Stimulated activated CD8-positive, alpha-beta memory T cell treated with anti-CD3 and anti-CD28 coated beads, Interleukin-7, amount 100 ng/mL, for 48 hours (primary cell): ENCODE measurements around the gene CDKN3.
"Not testable (repeated sequence)": the region's sequence is repeated elsewhere in the genome, so short reads cannot be mapped to it uniquely, and the experiment has no call there.

Source experiments
- DNase-seq, 2 donors: peaks; one replicate each; pipeline ENCODE4 v3.0.0-alpha.2; 2020; ENCODE audit warnings: low read depth in 1 of 2; ENCODE audit errors: extremely low read depth in 1 of 2

Gene CDKN3

GRCh38 chr14:54453252-54453651 is 56.4 kb downstream of the CDKN3 start:
- no peak for DNase-seq

DNA sequence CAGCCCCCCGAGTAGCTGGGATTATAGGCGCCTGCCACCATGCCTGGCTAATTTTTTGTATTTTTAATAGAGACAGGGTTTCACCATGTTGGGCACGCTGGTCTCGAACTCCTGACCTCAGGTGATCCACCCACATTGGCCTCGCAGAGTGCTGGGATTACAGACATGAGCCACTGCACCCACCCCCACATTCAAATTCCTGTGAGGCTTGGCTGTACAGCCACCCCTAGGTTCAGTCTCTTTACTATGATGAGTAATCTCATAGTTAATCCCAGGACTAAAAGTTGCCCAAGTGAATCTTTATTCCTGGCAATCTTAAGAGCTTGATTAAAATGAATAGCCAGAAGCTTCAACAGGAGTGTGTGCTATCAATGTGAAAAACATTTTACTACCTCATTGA is 57.2 kb downstream of the CDKN3 start:
- not testable (repeated sequence) for DNase-seq

DNA sequence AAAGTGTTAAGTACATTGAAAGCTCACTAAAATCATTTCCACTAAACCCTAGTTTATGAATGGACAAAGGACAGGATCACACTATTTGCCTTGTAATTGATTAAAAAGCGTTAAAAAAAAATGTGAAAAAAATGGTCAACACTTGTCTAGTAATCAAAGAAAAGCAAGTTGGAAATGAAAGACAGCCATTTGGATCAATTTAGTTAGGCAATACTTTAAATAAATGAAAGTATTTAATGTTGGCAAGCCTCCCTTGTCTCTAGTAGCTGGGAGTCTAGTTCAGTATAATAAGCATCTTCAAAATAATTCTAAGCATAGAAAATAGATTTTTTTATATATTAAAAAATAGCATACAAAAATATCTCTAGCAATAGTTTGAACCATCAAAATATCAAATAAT is 58.6 kb downstream of the CDKN3 start:
- no peak for DNase-seq

DNA sequence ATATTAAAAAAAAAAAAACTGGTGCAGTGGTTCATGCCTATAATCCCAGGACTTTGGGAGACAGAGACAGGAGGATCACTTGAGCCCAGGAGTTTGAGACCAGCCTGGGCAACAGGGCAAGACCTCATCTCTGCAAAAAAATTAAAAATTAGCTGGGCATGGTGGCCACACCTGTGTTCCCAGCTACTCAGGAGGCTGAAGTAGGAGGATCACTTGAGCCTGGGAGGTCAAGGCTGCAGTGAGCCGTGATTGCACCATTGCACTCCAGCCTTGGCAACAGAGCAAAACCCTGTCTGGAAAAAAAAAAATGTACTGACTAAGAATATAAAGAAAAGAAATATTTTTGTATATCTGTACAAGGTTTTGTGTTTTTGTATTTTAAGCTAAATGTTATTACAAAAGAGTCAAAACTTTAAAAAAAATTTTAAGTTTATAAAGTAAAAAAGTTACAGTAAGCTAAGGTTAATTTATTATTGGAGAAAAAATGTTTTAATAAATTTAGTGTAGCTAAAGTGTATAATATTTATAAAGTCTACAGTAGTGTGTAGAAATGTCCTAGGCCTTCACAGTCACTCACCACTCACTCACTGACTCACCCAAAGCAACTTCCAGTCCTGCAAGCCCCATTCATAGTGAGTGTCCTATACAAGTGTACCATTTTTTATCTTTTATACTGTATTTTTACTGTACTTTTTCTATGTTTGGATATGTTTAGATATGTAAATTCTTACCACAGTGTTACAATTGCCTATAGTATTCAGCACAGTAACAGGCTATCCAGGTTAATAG is 60.2 kb downstream of the CDKN3 start:
- DNase-seq = not testable (repeated sequence)

GRCh38 chr14:54457609-54457996 is 60.8 kb downstream of the CDKN3 start:
- DNase-seq = no peak

DNA sequence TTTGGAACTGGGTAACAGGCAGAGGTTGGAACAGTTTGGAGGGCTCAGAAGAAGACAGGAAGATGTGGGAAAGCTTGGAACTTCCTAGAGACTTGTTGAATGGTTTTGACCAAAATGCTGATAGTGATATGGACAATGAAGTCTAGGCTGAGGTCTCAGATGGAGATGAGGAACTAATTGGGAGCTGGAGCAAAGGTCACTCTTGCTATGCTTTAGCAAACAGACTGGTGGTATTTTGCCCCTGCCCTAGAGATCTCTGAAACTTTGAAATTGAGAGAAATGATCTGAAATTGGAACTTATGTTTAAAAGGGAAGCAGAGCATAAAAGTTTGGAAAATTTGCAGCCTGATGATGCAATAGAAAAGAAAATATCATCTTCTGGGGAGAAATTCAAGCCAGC is 61.7 kb downstream of the CDKN3 start:
- DNase-seq = not testable (repeated sequence)

DNA sequence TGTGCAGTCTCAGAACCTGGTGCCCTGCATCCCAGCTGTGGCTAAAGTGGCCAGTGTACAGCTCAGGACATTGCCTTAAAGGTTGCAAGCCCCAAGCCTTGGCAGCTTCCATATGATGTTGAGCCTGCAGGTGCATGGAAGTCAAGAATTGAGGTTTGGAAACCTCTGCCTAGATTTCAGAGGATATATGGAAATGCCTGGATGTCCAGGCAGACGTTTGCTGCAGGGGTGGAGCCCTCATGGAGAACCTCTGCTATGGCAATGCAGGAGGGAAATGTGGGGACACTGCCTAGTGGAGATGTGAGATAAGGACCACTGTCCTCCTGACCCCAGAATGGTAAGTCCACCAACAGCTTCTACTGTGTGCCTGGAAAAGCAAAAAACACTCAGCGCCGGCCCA is 62.3 kb downstream of the CDKN3 start:
- no peak for DNase-seq

DNA sequence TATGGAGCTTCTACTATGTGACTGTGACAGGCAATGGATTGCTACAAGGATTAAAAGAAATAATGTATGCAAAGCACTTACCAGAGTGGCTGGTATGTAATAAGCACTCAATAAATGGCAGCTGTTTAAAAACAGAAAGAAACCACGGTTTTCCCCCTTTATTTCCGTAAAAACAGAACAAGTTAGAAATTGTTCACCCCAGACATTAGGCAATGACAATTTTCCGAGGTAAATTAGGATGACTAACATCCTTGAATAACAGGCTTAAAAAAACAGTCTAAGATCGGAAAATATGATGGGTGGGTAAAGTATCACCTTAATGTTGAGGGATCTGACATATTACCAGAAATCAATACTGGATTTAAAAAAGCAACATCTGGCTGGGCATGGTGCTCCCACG is 65.2 kb downstream of the CDKN3 start:
- no peak for DNase-seq

DNA sequence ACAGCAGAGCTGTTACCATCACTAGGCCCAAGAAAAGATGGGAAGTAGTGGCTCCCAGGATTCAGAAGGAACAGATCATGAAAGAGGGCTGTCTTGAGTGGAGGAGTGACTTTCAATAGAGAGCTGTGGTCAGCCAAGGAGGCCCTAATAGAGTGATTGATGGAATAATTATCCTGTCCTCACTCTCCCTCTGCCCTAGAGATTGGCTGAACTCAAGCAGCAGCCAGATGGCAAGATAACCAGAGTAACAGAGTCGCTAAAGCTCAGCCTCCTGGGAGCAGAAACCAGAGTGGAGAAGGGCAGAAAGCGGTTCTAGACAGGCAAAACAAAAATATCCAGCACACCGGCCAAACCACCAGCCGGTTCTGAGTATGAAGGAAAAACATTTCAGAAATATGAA is 68.8 kb downstream of the CDKN3 start:
- DNase-seq = no peak

DNA sequence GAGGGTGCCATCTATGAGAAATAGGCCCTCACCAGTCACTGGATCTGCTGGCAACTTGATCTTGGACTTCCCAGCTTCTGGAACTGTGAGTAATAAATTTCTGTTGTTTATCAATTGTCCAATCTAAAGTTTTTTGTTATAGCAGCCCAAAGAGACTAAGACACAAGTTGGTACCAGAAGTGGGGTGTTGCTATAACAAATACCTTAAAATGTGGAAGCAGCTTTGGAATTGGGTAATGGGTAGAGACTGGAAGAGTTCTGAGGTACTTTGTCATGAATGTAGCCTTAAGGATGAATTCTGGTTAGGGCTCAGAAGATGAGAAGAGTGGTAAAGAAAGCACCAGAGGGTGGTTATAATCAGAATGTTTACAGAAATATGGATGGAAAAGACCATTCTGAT is 70.5 kb downstream of the CDKN3 start:
- DNase-seq = no peak
